A549 treated with AZD9567 at 1 μM for 4 hours (cell line): ENCODE results near the gene ATG9A. TPM values are rescaled to one million over a fixed set of nuclear protein-coding genes. Genes with fewer than 3 reads are reported as not detected.

Experiments
- total RNA-seq: library from RNA; stranded (reverse); fragments of 200-300 nt; extraction: Qiagen RNA extraction; gene quantifications from 5 replicates; pipeline ENCODE4 v1.2.3, GENCODE V29; 2022; ENCODE audit not compliant: insufficient read depth

Gene ATG9A
- total RNA-seq, result 37.4 to 46.2 TPM (median 40.8 TPM) in 5 replicates

GRCh38 chr2:219229305-219230058 lies at the start of gene ATG9A, which contains the start of gene ANKZF1:
Gene ATG9A, minus strand, starts transcription at chr2:219229636. Its CDS starts 1,612 bp downstream, at chr2:219228024.
Gene ANKZF1, plus strand, starts transcription at chr2:219229806. Its CDS starts 452 bp downstream, at chr2:219230258.

GRCh38 chr2:219253753-219254589 lies 24.5 kb upstream of the ATG9A start, which contains the start of gene TUBA4A:
Gene TUBA4A, minus strand, starts transcription at chr2:219253918. Its CDS starts 60 bp downstream, at chr2:219253858.

GRCh38 chr2:219252900-219253752 lies 23.7 kb upstream of the ATG9A start, which contains the start of gene TUBA4B:
Gene TUBA4B, plus strand, starts transcription at chr2:219253243. Its CDS starts 165 bp downstream, at chr2:219253408.

GRCh38 chr2:219245148-219245898 lies 15.9 kb upstream of the ATG9A start, which contains the start of the genes GLB1L and STK16:
Gene GLB1L, minus strand, starts transcription at chr2:219245444. Its CDS starts 1,871 bp downstream, at chr2:219243573.
Gene STK16, plus strand, starts transcription at chr2:219245479. Its CDS starts 521 bp downstream, at chr2:219246000.

GRCh38 chr2:219218732-219219701 lies 10.4 kb downstream of the ATG9A start, which contains the start of gene ABCB6:
Gene ABCB6, minus strand, starts transcription at chr2:219218958. Its CDS starts 285 bp downstream, at chr2:219218673.

GRCh38 chr2:219206328-219207133 lies 22.9 kb downstream of the ATG9A start, which contains the start of gene ZFAND2B:
Gene ZFAND2B, plus strand, starts transcription at chr2:219206782. Its CDS starts 206 bp downstream, at chr2:219206988.

GRCh38 chr2:219177552-219178376 lies 51.7 kb downstream of the ATG9A start, which contains the start of gene RETREG2:
Gene RETREG2, plus strand, starts transcription at chr2:219178275. Its CDS starts 78 bp downstream, at chr2:219178353.

GRCh38 chr2:219176818-219177551 lies 52.5 kb downstream of the ATG9A start, which contains the start of gene CNPPD1:
Gene CNPPD1, minus strand, starts transcription at chr2:219176925. Its CDS starts 97 bp downstream, at chr2:219176828.

GRCh38 chr2:219169930-219170654 lies 59.3 kb downstream of the ATG9A start, which contains the start of gene SLC23A3:
Gene SLC23A3, minus strand, starts transcription at chr2:219170029. Its CDS starts 45 bp downstream, at chr2:219169984.

Other genes starting within 250 kb of the ATG9A start
- 0.03 TPM in 1 of 5 replicates, not detected in the others for gene FEV, start 244.5 kb downstream of the ATG9A start, total RNA-seq
- gene CRYBA2, start 236.2 kb downstream of the ATG9A start, total RNA-seq, result not detected in 5 replicates
- gene CFAP65, start 188.1 kb downstream of the ATG9A start, total RNA-seq, result 0.13 to 0.22 TPM (median 0.18 TPM) in 4 of 5 replicates, not detected in the other
- gene IHH, start 168.7 kb downstream of the ATG9A start, total RNA-seq, result 0.27 to 0.62 TPM (median 0.46 TPM) in 4 of 5 replicates, not detected in the other
- 14.5 to 40.0 TPM (median 16.5 TPM) in 5 replicates for gene NHEJ1, start 68.8 kb downstream of the ATG9A start, total RNA-seq
- gene SLC23A3, start 59.6 kb downstream of the ATG9A start, total RNA-seq, result 0.68 to 1.2 TPM (median 0.92 TPM) in 4 of 5 replicates, not detected in the other
- gene CNPPD1, start 52.7 kb downstream of the ATG9A start, total RNA-seq, result 42.4 to 47.3 TPM (median 45.6 TPM) in 5 replicates
- gene RETREG2, start 51.4 kb downstream of the ATG9A start, total RNA-seq, result 61.8 to 86.6 TPM (median 81.2 TPM) in 5 replicates
- gene ZFAND2B, start 22.9 kb downstream of the ATG9A start, total RNA-seq, result 19.0 to 24.6 TPM (median 21.7 TPM) in 5 replicates
- 27.7 to 35.3 TPM (median 30.6 TPM) in 5 replicates for gene ABCB6, start 10.7 kb downstream of the ATG9A start, total RNA-seq
- gene ANKZF1, start 170 bp upstream of the ATG9A start, total RNA-seq, result 14.6 to 31.0 TPM (median 19.9 TPM) in 5 replicates
- gene GLB1L, start 15.8 kb upstream of the ATG9A start, total RNA-seq, result 5.6 to 7.1 TPM (median 5.9 TPM) in 5 replicates
- gene STK16, start 15.8 kb upstream of the ATG9A start, total RNA-seq, result 23.5 to 31.2 TPM (median 28.5 TPM) in 5 replicates
- 0.13 to 0.22 TPM (median 0.19 TPM) in 4 of 5 replicates, not detected in the other for gene TUBA4B, start 23.6 kb upstream of the ATG9A start, total RNA-seq
- gene TUBA4A, start 24.3 kb upstream of the ATG9A start, total RNA-seq, result 242 to 422 TPM (median 253 TPM) in 5 replicates
- gene DNAJB2, start 49.7 kb upstream of the ATG9A start, total RNA-seq, result 26.0 to 41.0 TPM (median 35.4 TPM) in 5 replicates
- gene PTPRN, start 79.8 kb upstream of the ATG9A start, total RNA-seq, result 0.92 to 1.8 TPM (median 1.1 TPM) in 4 of 5 replicates, not detected in the other
- not detected in 5 replicates for gene RESP18, start 103.1 kb upstream of the ATG9A start, total RNA-seq
- gene DNPEP, start 158.3 kb upstream of the ATG9A start, total RNA-seq, result 62.7 to 99.5 TPM (median 71.7 TPM) in 5 replicates
- gene DES, start 188.7 kb upstream of the ATG9A start, total RNA-seq, result 0.03 to 0.27 TPM (median 0.15 TPM) in 3 of 5 replicates, not detected in the others
- gene SPEG, start 205.2 kb upstream of the ATG9A start, total RNA-seq, result 4.7 to 7.8 TPM (median 6.5 TPM) in 5 replicates